Measurements from ENCODE around the gene HMGCL.

- TF ChIP-seq, protein P1, sequence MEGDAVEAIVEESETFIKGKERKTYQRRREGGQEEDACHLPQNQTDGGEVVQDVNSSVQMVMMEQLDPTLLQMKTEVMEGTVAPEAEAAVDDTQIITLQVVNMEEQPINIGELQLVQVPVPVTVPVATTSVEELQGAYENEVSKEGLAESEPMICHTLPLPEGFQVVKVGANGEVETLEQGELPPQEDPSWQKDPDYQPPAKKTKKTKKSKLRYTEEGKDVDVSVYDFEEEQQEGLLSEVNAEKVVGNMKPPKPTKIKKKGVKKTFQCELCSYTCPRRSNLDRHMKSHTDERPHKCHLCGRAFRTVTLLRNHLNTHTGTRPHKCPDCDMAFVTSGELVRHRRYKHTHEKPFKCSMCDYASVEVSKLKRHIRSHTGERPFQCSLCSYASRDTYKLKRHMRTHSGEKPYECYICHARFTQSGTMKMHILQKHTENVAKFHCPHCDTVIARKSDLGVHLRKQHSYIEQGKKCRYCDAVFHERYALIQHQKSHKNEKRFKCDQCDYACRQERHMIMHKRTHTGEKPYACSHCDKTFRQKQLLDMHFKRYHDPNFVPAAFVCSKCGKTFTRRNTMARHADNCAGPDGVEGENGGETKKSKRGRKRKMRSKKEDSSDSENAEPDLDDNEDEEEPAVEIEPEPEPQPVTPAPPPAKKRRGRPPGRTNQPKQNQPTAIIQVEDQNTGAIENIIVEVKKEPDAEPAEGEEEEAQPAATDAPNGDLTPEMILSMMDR (IDR thresholded peaks at IDR 0.05), result no peak
- TF ChIP-seq EZH2 (IDR thresholded peaks at IDR 0.05), result no peak
Measured at GRCh38 chr1:23823767-23824166, 1.5 kb downstream of the HMGCL start.

All from neural progenitor cell (in vitro differentiated cells).